KMS-11 (cell line): Measurements from ENCODE around the gene UNC13A.

Source experiments
- H2AFZ ChIP-seq: fragments of 200-600 bp; sonication (generic); 2 replicates; pipeline ENCODE4 v1.6.1; 2016; ENCODE audit warnings: antibody characterized with exemption, mixed run types, low read depth
- H3K27ac ChIP-seq: fragments of 200-600 bp; sonication (generic); 2 replicates; pipeline ENCODE4 v1.6.1; 2016; ENCODE audit warnings: mild to moderate bottlenecking, mixed run types
- H3K27me3 ChIP-seq: fragments of 200-600 bp; sonication (generic); 2 replicates; pipeline ENCODE4 v1.6.1; 2017; ENCODE audit warnings: mild to moderate bottlenecking, low read depth, mixed run types, moderate library complexity; ENCODE audit not compliant: insufficient read depth
- H3K36me3 ChIP-seq: fragments of 200-600 bp; sonication (generic); 2 replicates; pipeline ENCODE4 v1.6.1; 2017; ENCODE audit warnings: mild to moderate bottlenecking, mixed run types; ENCODE audit not compliant: insufficient read depth
- H3K4me1 ChIP-seq: fragments of 200-600 bp; sonication (generic); 2 replicates; pipeline ENCODE4 v1.6.1; 2016; ENCODE audit warnings: mild to moderate bottlenecking, low read depth, mixed run types; ENCODE audit not compliant: poor library complexity, severe bottlenecking
- H3K4me2 ChIP-seq: fragments of 200-600 bp; sonication (generic); 2 replicates; pipeline ENCODE4 v1.7.0; 2016; ENCODE audit warnings: mild to moderate bottlenecking, mixed run types
- H3K4me3 ChIP-seq: fragments of 200-600 bp; sonication (generic); IDR thresholded peaks from 2 replicates; pipeline ENCODE4 v1.6.1; 2017; ENCODE audit warnings: low read depth, low read length, mixed read lengths; ENCODE audit not compliant: insufficient read depth
- H3K79me2 ChIP-seq: fragments of 200-600 bp; sonication (generic); 2 replicates; pipeline ENCODE4 v1.6.1; 2016; ENCODE audit warnings: low read depth, mixed run types; ENCODE audit not compliant: insufficient read depth
- H3K9ac ChIP-seq: fragments of 200-600 bp; sonication (generic); 2 replicates; pipeline ENCODE4 v1.6.1; 2016; ENCODE audit warnings: mild to moderate bottlenecking, mixed run types
- H4K20me1 ChIP-seq: fragments of 200-600 bp; sonication (generic); 2 replicates; pipeline ENCODE4 v1.6.1; 2016; ENCODE audit warnings: mild to moderate bottlenecking, mixed run types; ENCODE audit not compliant: insufficient read depth
- CTCF ChIP-seq: fragments of 200-600 bp; sonication (generic); conservative IDR thresholded peaks from 2 replicates; pipeline ENCODE4 v1.6.1; 2017; ENCODE audit warnings: low read depth, mild to moderate bottlenecking, antibody characterized with exemption, low read length, moderate library complexity, mixed read lengths

The UNC13A gene

GRCh38 chr19:17584132-17584531 is 104.0 kb downstream of the UNC13A start:
- no peaks in the 10 kb centered on the region for H3K36me3 ChIP-seq
- no peaks in the 10 kb centered on the region for H4K20me1 ChIP-seq
- H3K9ac ChIP-seq: no peak overlapping the region
- H3K79me2 ChIP-seq: no peaks in the 10 kb centered on the region
- H3K27me3 ChIP-seq: peaks cover 17% of the 10 kb centered on the region
- no peak overlapping the region for H3K4me2 ChIP-seq
- H3K4me3 ChIP-seq: no peak overlapping the region
- H3K4me1 ChIP-seq: no peaks in the 10 kb centered on the region
- H2AFZ ChIP-seq: no peak overlapping the region
- no peak for TF ChIP-seq CTCF
- H3K27ac ChIP-seq: no peak overlapping the region

DNA sequence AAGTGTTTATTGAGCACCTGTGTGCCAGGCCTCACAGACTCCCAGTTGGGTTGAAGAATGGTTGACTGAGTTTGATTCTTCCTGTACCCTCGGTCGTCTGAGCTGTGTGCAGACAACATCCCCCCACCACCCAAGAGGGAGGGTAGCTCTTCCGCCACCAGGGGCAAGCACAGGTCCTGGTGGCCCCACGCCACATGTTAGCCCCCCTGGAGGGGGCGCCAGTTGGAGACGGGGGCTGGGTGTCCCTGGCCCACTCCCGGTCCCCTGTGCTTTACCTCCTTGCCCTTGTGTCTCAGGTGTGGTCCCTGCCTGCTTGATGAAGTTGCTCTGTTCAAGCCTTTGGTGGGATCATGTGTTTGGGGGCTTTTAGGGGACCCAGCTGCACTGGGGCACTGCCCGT is 105.5 kb downstream of the UNC13A start:
- H3K27me3 ChIP-seq: peaks cover 13% of the 10 kb centered on the region
- TF ChIP-seq CTCF: no peak
- no peak overlapping the region for H3K9ac ChIP-seq
- H2AFZ ChIP-seq: no peak overlapping the region
- no peak overlapping the region for H3K4me2 ChIP-seq
- H3K4me1 ChIP-seq: no peaks in the 10 kb centered on the region
- H3K27ac ChIP-seq: no peak overlapping the region
- H3K36me3 ChIP-seq: no peaks in the 10 kb centered on the region
- H3K79me2 ChIP-seq: no peaks in the 10 kb centered on the region
- no peak overlapping the region for H3K4me3 ChIP-seq
- no peaks in the 10 kb centered on the region for H4K20me1 ChIP-seq

DNA sequence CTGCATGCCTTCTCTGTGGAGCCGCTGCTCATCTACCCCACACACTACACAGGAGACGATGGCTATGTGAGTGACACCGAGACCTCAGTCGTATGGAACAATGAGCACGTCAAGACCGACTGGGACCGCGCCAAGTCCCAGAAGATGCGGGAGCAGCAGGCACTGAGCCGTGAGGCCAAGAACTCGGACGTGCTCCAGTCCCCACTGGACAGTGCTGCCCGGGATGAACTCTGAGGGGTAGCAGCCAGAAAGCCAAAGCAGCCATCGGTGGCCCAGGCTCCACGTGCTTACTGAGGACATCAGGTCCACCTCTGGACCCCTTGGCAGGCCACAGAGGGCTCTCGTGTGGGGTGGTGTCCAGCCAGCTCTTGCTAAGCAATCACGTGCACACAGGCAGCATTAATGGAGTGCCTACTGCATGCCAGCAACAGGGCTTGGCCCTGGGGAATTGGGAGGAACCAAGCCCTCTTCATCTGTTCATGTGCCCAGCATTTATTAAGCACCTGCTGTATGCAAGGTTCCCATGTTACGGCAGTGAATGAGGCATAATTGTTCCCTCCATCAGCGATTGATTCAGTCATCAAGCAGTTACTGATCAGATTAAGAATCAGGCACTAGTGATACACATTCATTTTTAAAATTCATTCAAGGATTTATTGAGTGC is 106.8 kb downstream of the UNC13A start:
- no peak overlapping the region for H3K9ac ChIP-seq

DNA sequence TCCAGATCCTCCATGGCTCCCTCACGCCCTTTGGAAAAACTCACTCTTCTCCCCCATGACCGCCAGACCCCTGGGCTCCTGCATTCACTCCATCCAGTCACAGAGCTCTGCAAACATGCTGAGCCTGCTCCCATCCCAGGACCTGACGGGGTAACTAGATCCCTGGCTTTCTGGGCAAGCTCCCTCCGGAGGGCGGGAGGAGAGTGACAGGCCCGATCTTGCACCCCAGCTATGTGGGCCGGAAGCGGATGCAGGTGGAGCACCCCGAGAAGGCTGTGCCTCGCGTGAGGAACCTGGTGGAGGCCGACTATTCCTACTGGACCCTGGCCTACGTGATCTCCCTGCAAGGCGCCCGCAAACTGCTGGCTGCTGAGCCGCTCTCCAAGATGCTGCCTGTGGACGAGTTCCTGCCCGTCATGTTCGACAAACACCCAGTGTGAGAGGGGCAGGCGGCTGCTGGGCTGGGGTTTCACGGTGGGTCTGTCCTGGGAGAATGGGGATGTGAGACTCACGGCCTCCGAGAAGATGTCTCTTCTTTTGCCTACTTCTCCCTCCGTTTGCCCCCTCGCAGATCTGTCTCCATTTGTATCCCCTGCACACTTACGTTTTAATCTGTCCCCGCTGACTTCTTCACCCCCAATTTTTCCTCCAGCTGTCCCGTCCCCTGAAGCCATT is 107.5 kb downstream of the UNC13A start:
- no peaks in the 10 kb centered on the region for H4K20me1 ChIP-seq
- no peak overlapping the region for H3K9ac ChIP-seq
- H3K4me1 ChIP-seq: no peaks in the 10 kb centered on the region
- no peaks in the 10 kb centered on the region for H3K79me2 ChIP-seq
- H3K4me3 ChIP-seq: no peak overlapping the region
- H3K27me3 ChIP-seq: peaks cover 3% of the 10 kb centered on the region
- TF ChIP-seq CTCF: no peak
- no peak overlapping the region for H2AFZ ChIP-seq
- no peak overlapping the region for H3K27ac ChIP-seq
- H3K36me3 ChIP-seq: no peaks in the 10 kb centered on the region
- no peak overlapping the region for H3K4me2 ChIP-seq

More for the DNA sequence above, 106.8 kb downstream of the UNC13A start:
- Histone ChIP-seq H3K27me3 (peaks cover 3% of the 10 kb centered on the region), H3K4me2 (no peak overlapping the region), H3K27ac (no peak overlapping the region), H3K36me3 (no peaks in the 10 kb centered on the region), H3K4me3 (no peak overlapping the region), H2AFZ (no peak overlapping the region), H3K4me1 (no peaks in the 10 kb centered on the region), H4K20me1 (no peaks in the 10 kb centered on the region), H3K79me2 (no peaks in the 10 kb centered on the region)
- TF ChIP-seq CTCF: no peak
